WTC11 (cell line): ENCODE data around the gene CIT. TPM values are rescaled to one million over a fixed set of nuclear protein-coding genes. Genes with fewer than 3 reads are reported as not detected.

Experiments
- ATAC-seq: fragments of 200-7000 bp; cut with Tn5 transposase; 2 replicates; pipeline ENCODE4 v1.10.0; 2021; ENCODE audit warnings: mild to moderate bottlenecking, moderate library complexity
- CTCF ChIA-PET: fragments of 300-600 bp; sonication (Branson Sonifier 250); formaldehyde crosslinking; loops from one replicate; lab custom pipeline; 2021; ENCODE audit warnings: antibody characterized with exemption; lab: Charles Lee
- POLR2A ChIA-PET: fragments of 350-600 bp; sonication (Branson Sonifier 250); formaldehyde crosslinking; loops from one replicate; lab custom pipeline; 2021; ENCODE audit warnings: antibody characterized with exemption; lab: Charles Lee
- DNase-seq: peaks from one replicate; pipeline ENCODE4 v3.0.0; 2021; ENCODE audit warnings: low spot score
- H3K27ac Mint-ChIP-seq: 2 replicates; pipeline ENCODE4 v1.8.0; 2021; ENCODE audit warnings: mixed read lengths
- H3K27me3 Mint-ChIP-seq: 2 replicates; pipeline ENCODE4 v1.8.0; 2021; ENCODE audit warnings: low read depth, mild to moderate bottlenecking, moderate library complexity, mixed read lengths
- H3K36me3 Mint-ChIP-seq: 2 replicates; pipeline ENCODE4 v1.8.0; 2021; ENCODE audit warnings: mixed read lengths
- H3K4me1 Mint-ChIP-seq: 2 replicates; pipeline ENCODE4 v1.8.0; 2022; ENCODE audit warnings: mixed read lengths
- H3K4me3 Mint-ChIP-seq: 2 replicates; pipeline ENCODE4 v1.8.0; 2021; ENCODE audit warnings: mild to moderate bottlenecking, moderate library complexity, mixed read lengths
- H3K9me3 Mint-ChIP-seq: 2 replicates; pipeline ENCODE4 v1.8.0; 2021; ENCODE audit warnings: mixed read lengths
- CTCF ChIP-seq: fragments of 200-600 bp; IDR thresholded peaks from 2 replicates; pipeline ENCODE4 v1.8.0; 2022; ENCODE audit warnings: antibody characterized with exemption
- ETV6 ChIP-seq: sonication (generic); formaldehyde crosslinking; IDR thresholded peaks from 2 replicates; pipeline ENCODE4 v1.8.1; 2022; ENCODE audit warnings: mild to moderate bottlenecking, missing genetic modification reagents
- FOXK1 ChIP-seq: sonication (generic); formaldehyde crosslinking; IDR thresholded peaks from 2 replicates; pipeline ENCODE4 v1.8.0; 2022; ENCODE audit warnings: mild to moderate bottlenecking, moderate library complexity, missing genetic modification reagents
- GABPB1 ChIP-seq: sonication (generic); formaldehyde crosslinking; IDR thresholded peaks from 2 replicates; pipeline ENCODE4 v1.8.1; 2023; ENCODE audit warnings: mild to moderate bottlenecking, missing genetic modification reagents
- GRHL2 ChIP-seq: fragments of 250-450 bp; sonication (Bioruptor Pico); IDR thresholded peaks from 2 replicates; pipeline ENCODE4 v1.8.0; 2022; ENCODE audit warnings: mild to moderate bottlenecking, moderate library complexity; ENCODE audit not compliant: insufficient replicate concordance, severe bottlenecking
- IRF1 ChIP-seq: sonication (generic); formaldehyde crosslinking; IDR thresholded peaks from 2 replicates; pipeline ENCODE4 v1.8.0; 2023; ENCODE audit warnings: missing genetic modification reagents
- RORB ChIP-seq: fragments of 250-450 bp; sonication (Bioruptor Pico); IDR thresholded peaks from 2 replicates; pipeline ENCODE4 v1.9.0; 2021; ENCODE audit warnings: mild to moderate bottlenecking
- SMAD4 ChIP-seq: sonication (generic); formaldehyde crosslinking; IDR thresholded peaks from 2 replicates; pipeline ENCODE4 v1.8.0; 2022; ENCODE audit warnings: mild to moderate bottlenecking, missing genetic modification reagents
- SOX15 ChIP-seq: fragments of 250-450 bp; sonication (Bioruptor Pico); IDR thresholded peaks from 2 replicates; pipeline ENCODE4 v1.9.0; 2021; ENCODE audit warnings: mild to moderate bottlenecking
- SP1 ChIP-seq: sonication (generic); formaldehyde crosslinking; conservative IDR thresholded peaks from 2 replicates; pipeline ENCODE4 v1.8.1; 2022; ENCODE audit warnings: missing genetic modification reagents
- TEAD1 ChIP-seq: sonication (generic); formaldehyde crosslinking; IDR thresholded peaks from 2 replicates; pipeline ENCODE4 v1.8.0; 2022; ENCODE audit warnings: mild to moderate bottlenecking, missing genetic modification reagents
- TP53 ChIP-seq: sonication (generic); formaldehyde crosslinking; IDR thresholded peaks from 2 replicates; pipeline ENCODE4 v1.8.1; 2023; ENCODE audit warnings: mild to moderate bottlenecking, missing genetic modification reagents
- ZNF219 ChIP-seq: sonication (generic); formaldehyde crosslinking; IDR thresholded peaks from 2 replicates; pipeline ENCODE4 v1.8.0; 2023; ENCODE audit warnings: missing genetic modification reagents, mild to moderate bottlenecking, borderline replicate concordance
- ZNF317 ChIP-seq: sonication (generic); formaldehyde crosslinking; IDR thresholded peaks from 2 replicates; pipeline ENCODE4 v1.8.1; 2023; ENCODE audit warnings: low read depth, mild to moderate bottlenecking, moderate library complexity, missing genetic modification reagents, borderline replicate concordance
- ZNF671 ChIP-seq: fragments of 250-450 bp; sonication (Bioruptor Pico); IDR thresholded peaks from 2 replicates; pipeline ENCODE4 v1.8.0; 2021; ENCODE audit warnings: mild to moderate bottlenecking
- ZSCAN18 ChIP-seq: fragments of 250-450 bp; sonication (Bioruptor Pico); IDR thresholded peaks from 2 replicates; pipeline ENCODE4 v2.1.2; 2022; ENCODE audit warnings: mild to moderate bottlenecking, moderate library complexity
- total RNA-seq: library from RNA; stranded (reverse); gene quantifications from 3 replicates; pipeline ENCODE4 v1.2.3, GENCODE V29; 2021
- TF ChIP-seq, protein P1 (sequence below): sonication (generic); formaldehyde crosslinking; IDR thresholded peaks from 2 replicates; pipeline ENCODE4 v1.8.1; 2023; ENCODE audit warnings: mild to moderate bottlenecking, missing genetic modification reagents
- TF ChIP-seq, protein P2 (sequence below): sonication (generic); formaldehyde crosslinking; IDR thresholded peaks from 2 replicates; pipeline ENCODE4 v1.8.0; 2022; ENCODE audit warnings: mild to moderate bottlenecking, missing genetic modification reagents
- TF ChIP-seq, protein P3 (sequence below): sonication (generic); formaldehyde crosslinking; IDR thresholded peaks from 2 replicates; pipeline ENCODE4 v1.8.1; 2023; ENCODE audit warnings: mild to moderate bottlenecking, moderate library complexity, missing genetic modification reagents

Gene CIT
- total RNA-seq, 1 experiment from 2014 or later, result 65.4 TPM

- TF ChIP-seq ETV6 (CRISPR knock-in tag) (no peak), ZNF219 (CRISPR knock-in tag) (no peak), TEAD1 (CRISPR knock-in tag) (no peak), ZSCAN18 (no peak), SOX15 (CRISPR knock-in tag) (no peak)
- TF ChIP-seq, all 79 proteins: peak for 0
Observed at GRCh38 chr12:119692410-119692809, 184.7 kb downstream of the CIT start (continued).

DNA sequence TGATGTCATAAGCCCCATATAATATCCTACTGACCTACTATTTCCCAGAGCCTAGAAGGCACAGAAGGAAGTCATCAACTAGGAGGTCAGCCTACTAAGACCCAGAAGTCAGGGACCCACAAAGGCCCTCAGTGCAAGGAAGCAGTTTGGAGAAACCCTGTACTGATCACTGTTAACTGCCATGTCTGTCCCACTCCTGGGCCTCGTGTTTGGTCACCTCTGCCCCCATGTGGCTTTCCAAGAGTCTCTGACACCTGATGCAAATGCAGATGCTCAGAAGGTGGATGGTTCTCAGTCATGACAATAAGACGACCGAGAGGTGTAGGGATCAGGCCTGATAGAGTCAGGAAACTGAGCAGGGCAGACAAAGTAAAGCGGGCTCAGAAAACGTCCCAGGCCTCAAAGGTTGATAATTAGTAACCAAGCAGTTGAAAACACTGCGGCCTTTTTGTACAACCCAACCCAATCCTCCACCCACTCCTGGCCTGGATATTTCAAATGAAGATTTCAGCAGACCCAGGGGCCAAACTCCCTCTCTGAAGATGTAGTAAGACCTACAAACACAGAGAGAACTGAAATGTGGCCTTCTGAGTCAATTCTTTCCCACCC lies 185.8 kb downstream of the CIT start:
- TF ChIP-seq SP1 (no peak), ETV6 (CRISPR knock-in tag) (no peak)
- TF ChIP-seq, protein P1, sequence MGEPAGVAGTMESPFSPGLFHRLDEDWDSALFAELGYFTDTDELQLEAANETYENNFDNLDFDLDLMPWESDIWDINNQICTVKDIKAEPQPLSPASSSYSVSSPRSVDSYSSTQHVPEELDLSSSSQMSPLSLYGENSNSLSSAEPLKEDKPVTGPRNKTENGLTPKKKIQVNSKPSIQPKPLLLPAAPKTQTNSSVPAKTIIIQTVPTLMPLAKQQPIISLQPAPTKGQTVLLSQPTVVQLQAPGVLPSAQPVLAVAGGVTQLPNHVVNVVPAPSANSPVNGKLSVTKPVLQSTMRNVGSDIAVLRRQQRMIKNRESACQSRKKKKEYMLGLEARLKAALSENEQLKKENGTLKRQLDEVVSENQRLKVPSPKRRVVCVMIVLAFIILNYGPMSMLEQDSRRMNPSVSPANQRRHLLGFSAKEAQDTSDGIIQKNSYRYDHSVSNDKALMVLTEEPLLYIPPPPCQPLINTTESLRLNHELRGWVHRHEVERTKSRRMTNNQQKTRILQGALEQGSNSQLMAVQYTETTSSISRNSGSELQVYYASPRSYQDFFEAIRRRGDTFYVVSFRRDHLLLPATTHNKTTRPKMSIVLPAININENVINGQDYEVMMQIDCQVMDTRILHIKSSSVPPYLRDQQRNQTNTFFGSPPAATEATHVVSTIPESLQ (CRISPR knock-in tag), result no peak
- no peak overlapping the region for H3K27ac Mint-ChIP-seq
- no peaks in the 10 kb centered on the region for H3K27me3 Mint-ChIP-seq
- H3K36me3 Mint-ChIP-seq, result peaks cover 48% of the 10 kb centered on the region
- peaks cover 2% of the 10 kb centered on the region; the same call in 1 of the 2 replicates for H3K4me1 Mint-ChIP-seq
- no peak overlapping the region for H3K4me3 Mint-ChIP-seq
- ChIA-PET CTCF (no interaction called here), POLR2A (no interaction called here)
- DNase-seq (no peak), ATAC-seq (peak; percentile 20; the same call in 1 of the 2 replicates)
- H3K9me3 Mint-ChIP-seq, result no peaks in the 10 kb centered on the region

- TF ChIP-seq GABPB1 (CRISPR knock-in tag) (no peak), ETV6 (CRISPR knock-in tag) (no peak), GRHL2 (no peak), TP53 (CRISPR knock-in tag) (no peak), FOXK1 (CRISPR knock-in tag) (no peak), SMAD4 (CRISPR knock-in tag) (no peak), ZNF317 (no peak), ZNF671 (CRISPR knock-in tag) (no peak), CTCF (no peak), RORB (CRISPR knock-in tag) (no peak), IRF1 (CRISPR knock-in tag) (no peak)
- TF ChIP-seq, protein P2, sequence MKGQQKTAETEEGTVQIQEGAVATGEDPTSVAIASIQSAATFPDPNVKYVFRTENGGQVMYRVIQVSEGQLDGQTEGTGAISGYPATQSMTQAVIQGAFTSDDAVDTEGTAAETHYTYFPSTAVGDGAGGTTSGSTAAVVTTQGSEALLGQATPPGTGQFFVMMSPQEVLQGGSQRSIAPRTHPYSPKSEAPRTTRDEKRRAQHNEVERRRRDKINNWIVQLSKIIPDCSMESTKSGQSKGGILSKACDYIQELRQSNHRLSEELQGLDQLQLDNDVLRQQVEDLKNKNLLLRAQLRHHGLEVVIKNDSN (CRISPR knock-in tag), result no peak
- TF ChIP-seq, protein P3, sequence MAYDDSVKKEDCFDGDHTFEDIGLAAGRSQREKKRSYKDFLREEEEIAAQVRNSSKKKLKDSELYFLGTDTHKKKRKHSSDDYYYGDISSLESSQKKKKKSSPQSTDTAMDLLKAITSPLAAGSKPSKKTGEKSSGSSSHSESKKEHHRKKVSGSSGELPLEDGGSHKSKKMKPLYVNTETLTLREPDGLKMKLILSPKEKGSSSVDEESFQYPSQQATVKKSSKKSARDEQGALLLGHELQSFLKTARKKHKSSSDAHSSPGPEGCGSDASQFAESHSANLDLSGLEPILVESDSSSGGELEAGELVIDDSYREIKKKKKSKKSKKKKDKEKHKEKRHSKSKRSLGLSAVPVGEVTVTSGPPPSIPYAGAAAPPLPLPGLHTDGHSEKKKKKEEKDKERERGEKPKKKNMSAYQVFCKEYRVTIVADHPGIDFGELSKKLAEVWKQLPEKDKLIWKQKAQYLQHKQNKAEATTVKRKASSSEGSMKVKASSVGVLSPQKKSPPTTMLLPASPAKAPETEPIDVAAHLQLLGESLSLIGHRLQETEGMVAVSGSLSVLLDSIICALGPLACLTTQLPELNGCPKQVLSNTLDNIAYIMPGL, result no peak
- no peak overlapping the region for H3K27ac Mint-ChIP-seq
- peaks cover 55% of the 10 kb centered on the region for H3K36me3 Mint-ChIP-seq
- POLR2A ChIA-PET, result no interaction called here
- peaks cover 2% of the 10 kb centered on the region; the same call in 1 of the 2 replicates for H3K4me1 Mint-ChIP-seq
- CTCF ChIA-PET, result no interaction called here
- ATAC-seq, result no peak
- H3K4me3 Mint-ChIP-seq, result no peak overlapping the region
- DNase-seq, result no peak
- no peaks in the 10 kb centered on the region for H3K9me3 Mint-ChIP-seq
- H3K27me3 Mint-ChIP-seq, result no peaks in the 10 kb centered on the region
Observed at GRCh38 chr12:119689935-119690500, 187.1 kb downstream of the CIT start.
